A549 treated with AZD9567 at 1 μM for 4 hours (cell line): ENCODE measurements around the gene SULT1C3. TPM values are rescaled to one million over a fixed set of nuclear protein-coding genes. Genes with fewer than 3 reads are reported as not detected.

Experiments used
- total RNA-seq: library from RNA; stranded (reverse); fragments of 200-300 nt; extraction: Qiagen RNA extraction; gene quantifications from 5 replicates; pipeline ENCODE4 v1.2.3, GENCODE V29; 2022; ENCODE audit not compliant: insufficient read depth

The SULT1C3 gene
- not detected in 5 replicates for total RNA-seq

DNA sequence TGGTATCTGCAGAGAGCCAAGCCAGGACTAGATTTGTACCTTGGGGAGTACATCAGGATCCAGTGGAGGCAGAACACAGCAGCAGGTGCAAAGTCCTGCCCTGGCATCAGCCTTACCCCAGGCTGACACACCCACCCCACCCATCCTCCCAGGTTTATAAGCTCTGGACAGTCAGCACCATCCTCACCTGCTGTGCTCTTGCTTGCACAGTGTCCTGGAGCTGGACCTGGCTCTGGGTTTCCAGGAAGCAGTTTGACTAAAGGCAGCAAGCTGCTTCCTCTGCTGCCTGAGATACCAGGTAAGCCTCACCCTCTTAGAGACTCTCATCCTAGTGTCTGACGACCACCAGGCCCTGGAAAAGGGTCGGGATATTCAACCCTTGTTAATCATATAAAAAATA, at the start of gene SULT1C3:
Gene SULT1C3 (plus strand): TSS at position 183 of the 400 bp plus-strand sequence. CDS start 7,227 bp downstream, outside the sequence.

DNA sequence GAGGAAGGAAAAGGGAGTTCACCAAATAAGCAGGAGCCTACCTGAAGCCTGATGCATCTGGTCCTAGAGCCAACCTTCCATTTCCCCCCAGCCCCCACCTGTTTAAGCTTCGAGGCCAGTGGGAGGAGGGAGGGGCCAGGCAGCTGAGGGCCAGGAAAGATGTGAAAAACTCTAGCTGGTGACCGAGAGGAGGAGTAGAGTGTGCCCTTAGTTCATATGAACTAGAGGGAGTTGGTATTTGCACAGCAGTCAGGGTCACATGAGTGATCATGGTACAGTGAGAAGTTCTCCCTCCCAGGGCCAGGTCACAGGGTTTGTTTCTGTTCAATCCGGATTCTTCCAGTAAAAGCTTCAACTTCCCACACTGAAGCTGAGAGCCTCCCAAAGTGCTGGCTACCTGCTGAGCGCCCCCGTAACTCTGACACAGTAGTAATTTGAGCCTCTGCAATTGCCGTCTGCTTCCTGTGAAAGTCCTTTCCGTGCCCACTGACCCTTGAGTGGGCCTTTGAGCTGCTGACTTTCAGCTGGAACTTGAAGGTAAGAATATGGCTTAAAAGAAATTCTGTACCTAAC, 48.9 kb downstream of the SULT1C3 start, which contains the start of gene SULT1C2:
Gene SULT1C2 (plus strand): TSS at position 362 of the 573 bp plus-strand sequence. CDS start 4,773 bp downstream, outside the sequence.

Other genes starting within 250 kb of the SULT1C3 start
- 0.27 to 1.4 TPM (median 0.35 TPM) in 5 replicates for gene SULT1C2, start 48.9 kb downstream of the SULT1C3 start, total RNA-seq
- gene SULT1C4, start 138.0 kb downstream of the SULT1C3 start, total RNA-seq: not detected in 5 replicates
- 8.4 to 14.6 TPM (median 12.9 TPM) in 5 replicates for gene GCC2, start 209.2 kb downstream of the SULT1C3 start, total RNA-seq